SH-SY5Y (cell line): ENCODE data around the gene CUZD1.

Experiments
- GATA2 ChIP-seq: IDR thresholded peaks from 2 replicates; pipeline ENCODE4 v1.6.1; 2011; ENCODE audit warnings: mild to moderate bottlenecking, low read depth, low read length
- GATA3 ChIP-seq: IDR thresholded peaks from 2 replicates; pipeline ENCODE4 v1.6.1; 2011; ENCODE audit warnings: low read depth, mild to moderate bottlenecking, low read length, moderate library complexity

The CUZD1 gene, protein sequence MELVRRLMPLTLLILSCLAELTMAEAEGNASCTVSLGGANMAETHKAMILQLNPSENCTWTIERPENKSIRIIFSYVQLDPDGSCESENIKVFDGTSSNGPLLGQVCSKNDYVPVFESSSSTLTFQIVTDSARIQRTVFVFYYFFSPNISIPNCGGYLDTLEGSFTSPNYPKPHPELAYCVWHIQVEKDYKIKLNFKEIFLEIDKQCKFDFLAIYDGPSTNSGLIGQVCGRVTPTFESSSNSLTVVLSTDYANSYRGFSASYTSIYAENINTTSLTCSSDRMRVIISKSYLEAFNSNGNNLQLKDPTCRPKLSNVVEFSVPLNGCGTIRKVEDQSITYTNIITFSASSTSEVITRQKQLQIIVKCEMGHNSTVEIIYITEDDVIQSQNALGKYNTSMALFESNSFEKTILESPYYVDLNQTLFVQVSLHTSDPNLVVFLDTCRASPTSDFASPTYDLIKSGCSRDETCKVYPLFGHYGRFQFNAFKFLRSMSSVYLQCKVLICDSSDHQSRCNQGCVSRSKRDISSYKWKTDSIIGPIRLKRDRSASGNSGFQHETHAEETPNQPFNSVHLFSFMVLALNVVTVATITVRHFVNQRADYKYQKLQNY

GRCh38 chr10:122845783-122846332 lies at the start of gene CUZD1:
Gene CUZD1 (minus strand): TSS chr10:122845857. CDS start chr10:122845843, 14 bp downstream.
- no peak for TF ChIP-seq GATA3
- TF ChIP-seq GATA2: no peak

- TF ChIP-seq GATA2 (no peak), GATA3 (no peak)
Observed at GRCh38 chr10:122894261-122894944, 48.7 kb upstream of the CUZD1 start.

- TF ChIP-seq GATA3: no peak
- no peak for TF ChIP-seq GATA2
Observed at GRCh38 chr10:122884166-122884565, 38.5 kb upstream of the CUZD1 start.

DNA sequence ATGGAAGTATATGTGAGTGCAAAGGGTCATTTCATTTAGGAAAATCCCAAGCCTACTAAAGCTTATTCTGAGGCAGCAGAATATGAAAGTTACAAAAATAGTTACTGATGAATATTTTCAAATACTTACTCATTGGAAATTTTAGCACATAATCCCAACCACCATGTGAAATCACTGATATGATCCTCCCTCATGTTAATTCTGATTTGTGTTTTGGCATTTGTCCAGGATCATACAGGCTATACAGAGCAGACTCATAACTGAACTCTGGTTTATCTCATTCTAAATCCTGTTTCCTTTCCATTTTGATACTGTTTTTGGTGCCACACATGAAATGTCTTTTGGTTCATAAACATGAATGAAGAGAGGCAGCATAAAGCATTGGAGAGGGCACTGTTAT lies 37.1 kb upstream of the CUZD1 start:
- TF ChIP-seq GATA2: no peak
- TF ChIP-seq GATA3: no peak

DNA sequence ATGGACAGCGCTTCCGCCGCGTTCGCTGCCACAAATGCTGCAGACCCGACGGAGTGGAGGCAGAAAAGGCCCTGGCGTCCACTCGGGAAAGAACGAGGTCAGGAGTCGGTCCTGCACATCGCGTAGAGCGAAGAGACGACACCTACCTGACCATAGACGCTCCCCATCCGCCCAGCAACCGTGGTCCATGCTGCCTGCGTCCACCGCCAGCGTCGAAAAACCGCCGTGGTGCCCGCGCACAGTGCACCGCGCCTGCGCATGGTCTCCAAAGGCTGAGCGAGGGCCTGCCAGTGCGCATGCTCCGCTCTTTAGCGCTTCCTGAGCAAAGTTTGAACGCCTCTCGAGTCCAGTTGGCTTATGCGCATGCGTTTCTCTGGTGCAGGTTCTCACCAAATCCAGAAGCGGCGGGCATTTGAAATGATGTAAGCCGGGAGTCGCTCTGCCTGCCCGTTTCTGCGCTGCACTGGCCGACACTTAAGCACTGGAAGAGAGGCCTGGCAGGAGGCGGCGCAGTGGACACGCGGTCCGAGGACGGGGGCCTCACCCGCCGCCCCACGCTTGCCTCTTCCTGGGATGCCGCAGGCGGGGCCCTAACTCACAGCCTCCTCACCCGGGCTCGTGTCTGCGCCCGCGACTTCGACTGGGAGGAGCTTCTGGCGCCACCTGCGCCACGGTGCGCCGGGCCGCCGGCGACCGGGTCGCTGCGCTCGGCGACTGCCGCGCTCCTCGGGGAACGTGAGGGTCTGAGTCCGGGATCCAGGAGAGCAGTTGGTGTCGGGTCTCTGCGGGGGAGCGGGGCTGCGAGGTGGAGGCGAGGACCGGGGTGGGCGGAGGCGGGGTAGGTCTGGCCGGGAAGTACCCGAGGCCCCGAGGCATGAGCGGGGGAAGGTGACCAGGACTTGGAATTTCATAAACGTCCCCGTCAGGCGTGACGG lies 33.9 kb upstream of the CUZD1 start, which contains the start of gene FAM24B:
Gene FAM24B (minus strand): TSS at position 243 of the 935 bp plus-strand sequence. CDS start 29,066 bp downstream, outside the sequence.
- TF ChIP-seq GATA2 (no peak), GATA3 (no peak)

- TF ChIP-seq GATA2: no peak
- no peak for TF ChIP-seq GATA3
Observed at GRCh38 chr10:122878799-122879338, 33.2 kb upstream of the CUZD1 start.

DNA sequence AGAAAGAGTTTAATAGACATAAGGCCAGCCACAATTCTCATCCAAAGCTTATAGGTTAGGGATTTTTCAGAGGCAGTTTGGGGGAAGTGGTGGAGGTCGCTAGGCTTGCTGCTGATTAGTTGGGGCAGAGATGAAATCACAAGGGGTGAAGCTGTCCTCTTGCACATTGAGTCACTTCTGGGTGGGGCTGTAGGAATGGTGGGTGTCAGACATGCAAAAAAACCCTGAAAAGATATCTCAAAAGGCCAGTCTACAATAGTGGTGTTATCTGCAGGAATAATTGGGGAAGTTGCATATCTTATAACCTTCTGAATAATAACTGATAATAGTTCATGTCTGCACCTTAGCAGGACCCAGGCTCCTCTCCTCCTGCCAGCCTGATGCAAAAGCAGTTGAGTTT lies 31.6 kb upstream of the CUZD1 start:
- TF ChIP-seq GATA3: no peak
- TF ChIP-seq GATA2: no peak

DNA sequence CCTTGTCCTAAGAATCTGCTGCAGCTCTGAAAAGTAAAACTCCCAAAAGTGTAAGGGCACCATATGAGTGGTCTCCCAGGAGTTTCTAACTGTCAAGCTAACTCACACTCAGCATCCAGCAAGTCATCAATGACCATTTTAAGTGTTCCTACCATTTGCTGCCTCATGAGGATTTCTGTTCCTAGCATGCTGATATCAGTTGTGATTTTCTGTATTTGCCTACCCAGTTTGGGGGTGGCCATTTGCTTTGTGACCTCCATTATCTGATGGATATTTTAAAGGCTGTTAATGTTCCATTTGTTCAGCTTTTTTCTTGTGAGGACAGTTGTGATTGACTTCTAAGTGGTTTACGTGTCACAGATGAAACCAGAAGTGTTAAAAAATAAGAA lies 30.8 kb upstream of the CUZD1 start:
- TF ChIP-seq GATA3 (no peak), GATA2 (no peak)

GRCh38 chr10:122875843-122876466 lies 30.3 kb upstream of the CUZD1 start:
- no peak for TF ChIP-seq GATA2
- TF ChIP-seq GATA3: no peak

DNA sequence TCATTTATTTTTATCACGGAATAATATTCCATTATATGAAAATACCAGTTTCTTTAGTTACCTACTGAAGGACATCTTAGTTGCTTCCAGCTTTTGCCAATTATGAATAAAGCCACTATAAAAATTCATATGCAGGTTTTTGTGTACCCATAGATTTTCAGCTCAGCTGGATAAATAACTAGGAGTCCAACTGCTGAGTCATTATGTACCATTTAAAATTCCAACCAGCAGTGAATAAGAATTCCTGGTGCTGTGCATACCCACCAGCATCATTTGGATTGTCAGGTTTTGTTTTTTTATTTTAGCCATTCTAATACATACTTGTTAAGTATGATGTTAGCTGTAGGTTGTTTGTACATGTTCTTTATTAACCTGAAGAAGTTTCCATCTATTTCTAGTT lies 19.2 kb upstream of the CUZD1 start:
- TF ChIP-seq GATA2 (no peak), GATA3 (no peak)

GRCh38 chr10:122864194-122864592 lies 18.5 kb upstream of the CUZD1 start:
- no peak for TF ChIP-seq GATA2
- no peak for TF ChIP-seq GATA3
